ENCODE data around the gene ADRB1. TPM values are rescaled to one million over a fixed set of nuclear protein-coding genes. Genes with fewer than 3 reads are reported as not detected.

The ADRB1 gene
- total RNA-seq, 1 experiment from 2014 or later: 0.12 TPM

- no peak overlapping the region for H3K27ac ChIP-seq
- no peak overlapping the region for H3K4me3 ChIP-seq
- no peaks in the 10 kb centered on the region for H3K27me3 ChIP-seq
- no peaks in the 10 kb centered on the region for H3K36me3 ChIP-seq
- DNase-seq: no peak
- H3K4me1 ChIP-seq: no peaks in the 10 kb centered on the region
- no peaks in the 10 kb centered on the region for H3K9me3 ChIP-seq (replicated peaks)
Measured at GRCh38 chr10:114059561-114059960, 15.9 kb downstream of the ADRB1 start.

- no peak for DNase-seq
- Histone ChIP-seq H3K36me3 (no peaks in the 10 kb centered on the region), H3K4me3 (no peak overlapping the region), H3K27me3 (no peaks in the 10 kb centered on the region), H3K27ac (no peak overlapping the region), H3K4me1 (no peaks in the 10 kb centered on the region), H3K9me3 (replicated peaks) (no peaks in the 10 kb centered on the region)
Measured at GRCh38 chr10:114060456-114060855, 16.8 kb downstream of the ADRB1 start.

GRCh38 chr10:114061148-114061547, 17.5 kb downstream of the ADRB1 start:
- no peaks in the 10 kb centered on the region for H3K9me3 ChIP-seq (replicated peaks)
- no peaks in the 10 kb centered on the region for H3K27me3 ChIP-seq
- H3K27ac ChIP-seq: no peak overlapping the region
- H3K36me3 ChIP-seq: no peaks in the 10 kb centered on the region
- H3K4me3 ChIP-seq: no peak overlapping the region
- H3K4me1 ChIP-seq: no peaks in the 10 kb centered on the region
- DNase-seq: no peak

GRCh38 chr10:114061789-114062188, 18.1 kb downstream of the ADRB1 start:
- Histone ChIP-seq H3K4me3 (no peak overlapping the region), H3K4me1 (no peaks in the 10 kb centered on the region), H3K27me3 (no peaks in the 10 kb centered on the region), H3K27ac (no peak overlapping the region), H3K9me3 (replicated peaks) (no peaks in the 10 kb centered on the region), H3K36me3 (no peaks in the 10 kb centered on the region)
- no peak for DNase-seq

- Histone ChIP-seq H3K4me3 (no peak overlapping the region), H3K4me1 (no peaks in the 10 kb centered on the region), H3K9me3 (replicated peaks) (no peaks in the 10 kb centered on the region), H3K27ac (no peak overlapping the region), H3K36me3 (no peaks in the 10 kb centered on the region), H3K27me3 (0 out of 2 replicates have a peak, but pooled peaks cover 8% of the 10 kb centered on the region)
- no peak for DNase-seq
Measured at GRCh38 chr10:114064151-114065048, 20.7 kb downstream of the ADRB1 start.

GRCh38 chr10:114065049-114065435, 21.4 kb downstream of the ADRB1 start:
- 0 out of 2 replicates have a peak, but pooled peaks cover 8% of the 10 kb centered on the region for H3K27me3 ChIP-seq
- H3K4me3 ChIP-seq: no peak overlapping the region
- H3K27ac ChIP-seq: no peak overlapping the region
- no peak for DNase-seq
- no peaks in the 10 kb centered on the region for H3K9me3 ChIP-seq (replicated peaks)
- no peaks in the 10 kb centered on the region for H3K36me3 ChIP-seq
- no peaks in the 10 kb centered on the region for H3K4me1 ChIP-seq

GRCh38 chr10:114068054-114068707, 24.5 kb downstream of the ADRB1 start:
- no peaks in the 10 kb centered on the region for H3K4me1 ChIP-seq
- H3K4me3 ChIP-seq: no peak overlapping the region
- no peak for DNase-seq
- H3K36me3 ChIP-seq: no peaks in the 10 kb centered on the region
- H3K9me3 ChIP-seq (replicated peaks): no peaks in the 10 kb centered on the region
- no peak overlapping the region for H3K27ac ChIP-seq
- 0 out of 2 replicates have a peak, but pooled peaks cover 8% of the 10 kb centered on the region for H3K27me3 ChIP-seq

- no peaks in the 10 kb centered on the region for H3K9me3 ChIP-seq (replicated peaks)
- DNase-seq: no peak
Measured at GRCh38 chr10:114070710-114071109, 27.0 kb downstream of the ADRB1 start.

GRCh38 chr10:114071178-114071577, 27.5 kb downstream of the ADRB1 start:
- Histone ChIP-seq H3K27ac (no peak overlapping the region), H3K4me1 (no peaks in the 10 kb centered on the region), H3K27me3 (0 out of 2 replicates have a peak, but pooled peaks cover 8% of the 10 kb centered on the region), H3K36me3 (no peaks in the 10 kb centered on the region), H3K9me3 (replicated peaks) (no peaks in the 10 kb centered on the region), H3K4me3 (no peak overlapping the region)
- no peak for DNase-seq

More at GRCh38 chr10:114070710-114071109, 27.0 kb downstream of the ADRB1 start:
- Histone ChIP-seq H3K36me3 (no peaks in the 10 kb centered on the region), H3K27ac (no peak overlapping the region), H3K27me3 (0 out of 2 replicates have a peak, but pooled peaks cover 8% of the 10 kb centered on the region), H3K4me1 (no peaks in the 10 kb centered on the region), H3K4me3 (no peak overlapping the region)

GRCh38 chr10:114073395-114074186, 29.9 kb downstream of the ADRB1 start:
- H3K4me3 ChIP-seq: no peak overlapping the region
- DNase-seq: no peak
- no peaks in the 10 kb centered on the region for H3K4me1 ChIP-seq
- 0 out of 2 replicates have a peak, but pooled peaks cover 8% of the 10 kb centered on the region for H3K27me3 ChIP-seq
- no peaks in the 10 kb centered on the region for H3K9me3 ChIP-seq (replicated peaks)
- no peaks in the 10 kb centered on the region for H3K36me3 ChIP-seq
- no peak overlapping the region for H3K27ac ChIP-seq

- Histone ChIP-seq H3K27me3 (no peaks in the 10 kb centered on the region), H3K27ac (no peak overlapping the region), H3K4me1 (no peaks in the 10 kb centered on the region), H3K36me3 (no peaks in the 10 kb centered on the region), H3K9me3 (replicated peaks) (no peaks in the 10 kb centered on the region), H3K4me3 (no peak overlapping the region)
- DNase-seq: no peak
Measured at GRCh38 chr10:114075093-114075492, 31.4 kb downstream of the ADRB1 start.

GRCh38 chr10:114077347-114077746, 33.7 kb downstream of the ADRB1 start:
- no peaks in the 10 kb centered on the region for H3K4me1 ChIP-seq
- H3K27me3 ChIP-seq: no peaks in the 10 kb centered on the region
- DNase-seq: no peak
- H3K27ac ChIP-seq: no peak overlapping the region
- no peaks in the 10 kb centered on the region for H3K9me3 ChIP-seq (replicated peaks)
- H3K36me3 ChIP-seq: no peaks in the 10 kb centered on the region
- H3K4me3 ChIP-seq: no peak overlapping the region

GRCh38 chr10:114077815-114078219, 34.2 kb downstream of the ADRB1 start:
- H3K4me3 ChIP-seq: no peak overlapping the region
- no peak overlapping the region for H3K27ac ChIP-seq
- no peak for DNase-seq
- no peaks in the 10 kb centered on the region for H3K27me3 ChIP-seq
- no peaks in the 10 kb centered on the region for H3K36me3 ChIP-seq
- no peaks in the 10 kb centered on the region for H3K9me3 ChIP-seq (replicated peaks)
- no peaks in the 10 kb centered on the region for H3K4me1 ChIP-seq

- H3K4me3 ChIP-seq: no peak overlapping the region
- no peaks in the 10 kb centered on the region for H3K4me1 ChIP-seq
- H3K9me3 ChIP-seq (replicated peaks): no peaks in the 10 kb centered on the region
- no peak overlapping the region for H3K27ac ChIP-seq
- no peaks in the 10 kb centered on the region for H3K36me3 ChIP-seq
- H3K27me3 ChIP-seq: no peaks in the 10 kb centered on the region
- DNase-seq: no peak
Measured at GRCh38 chr10:114078346-114078745, 34.7 kb downstream of the ADRB1 start.

- H3K27ac ChIP-seq: no peak overlapping the region
- no peak overlapping the region for H3K4me3 ChIP-seq
- H3K9me3 ChIP-seq (replicated peaks): no peaks in the 10 kb centered on the region
- no peaks in the 10 kb centered on the region for H3K36me3 ChIP-seq
- H3K27me3 ChIP-seq: no peaks in the 10 kb centered on the region
- no peak for DNase-seq
- no peaks in the 10 kb centered on the region for H3K4me1 ChIP-seq
Measured at GRCh38 chr10:114079421-114079820, 35.8 kb downstream of the ADRB1 start.

Data from SJCRH30 (cell line).